ENCODE results near the gene GGT7.
"Not testable (repeated sequence)": the region's sequence is repeated elsewhere in the genome, so short reads cannot be mapped to it uniquely, and the experiment has no call there.

GGT7 gene

DNA sequence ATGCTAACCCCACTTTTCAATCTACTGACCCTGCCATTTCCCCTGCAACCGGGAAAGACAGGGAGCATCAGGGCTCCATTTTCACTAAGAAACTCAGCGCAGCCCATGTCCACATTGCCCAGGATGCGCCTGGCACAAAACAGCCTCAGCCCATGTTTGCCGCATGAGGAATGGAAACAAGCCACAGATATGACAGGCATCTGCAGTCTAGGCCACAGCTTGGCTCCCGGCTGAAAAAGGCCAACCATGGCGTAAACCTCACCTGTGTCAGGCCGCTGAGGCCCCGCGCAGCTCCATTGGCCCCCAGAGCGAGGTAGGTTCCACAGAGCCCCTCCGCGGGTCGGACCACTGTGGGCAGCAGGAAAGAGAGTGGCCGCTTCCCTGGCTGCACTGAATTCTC is 21.7 kb downstream of the GGT7 start:
- no peak overlapping the region for H3K4me3 ChIP-seq (ENCODE audit: low read depth, low read length)

DNA sequence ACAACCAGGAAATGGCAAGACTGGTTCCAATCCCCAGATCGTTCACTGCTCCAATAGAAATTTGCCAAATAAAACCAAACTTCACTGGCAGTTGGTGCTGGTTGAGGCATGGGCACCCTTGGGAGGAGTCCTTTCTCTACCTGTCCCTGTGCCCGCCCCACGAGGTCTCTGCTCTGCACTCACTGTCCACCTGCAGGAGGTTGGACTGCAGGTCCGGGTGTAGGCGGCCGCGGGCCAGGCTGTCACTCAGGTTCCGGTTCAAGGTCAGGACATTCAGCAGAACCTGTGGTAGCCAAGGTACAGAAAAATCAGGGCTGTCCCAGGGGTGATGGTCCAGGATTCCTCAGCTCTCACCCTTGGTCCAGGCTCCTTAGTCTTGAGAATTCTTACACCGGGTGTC is 22.9 kb downstream of the GGT7 start:
- H3K4me3 ChIP-seq (ENCODE audit: low read depth, low read length), result no peak overlapping the region

DNA sequence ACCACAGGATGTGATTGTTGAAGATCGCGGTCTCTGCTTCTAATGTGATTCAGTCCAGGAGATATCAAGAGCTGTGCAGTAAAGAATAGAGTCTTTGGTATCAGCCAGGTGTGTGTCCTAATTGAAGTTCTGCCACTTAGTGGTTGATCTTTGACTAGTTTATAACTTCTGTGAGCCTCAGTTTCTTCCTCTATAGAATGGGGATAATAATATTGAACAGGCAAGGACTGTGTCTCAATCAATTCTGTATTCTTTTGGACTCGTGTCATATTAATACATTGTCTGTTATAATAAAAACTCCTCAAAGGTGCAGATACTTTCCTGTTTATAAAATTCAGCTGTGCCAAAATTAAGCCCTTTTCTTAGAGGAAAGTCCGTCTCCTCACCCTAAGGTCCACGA is 24.1 kb downstream of the GGT7 start:
- H3K4me3 ChIP-seq (ENCODE audit: low read depth, low read length), result no peak overlapping the region

DNA sequence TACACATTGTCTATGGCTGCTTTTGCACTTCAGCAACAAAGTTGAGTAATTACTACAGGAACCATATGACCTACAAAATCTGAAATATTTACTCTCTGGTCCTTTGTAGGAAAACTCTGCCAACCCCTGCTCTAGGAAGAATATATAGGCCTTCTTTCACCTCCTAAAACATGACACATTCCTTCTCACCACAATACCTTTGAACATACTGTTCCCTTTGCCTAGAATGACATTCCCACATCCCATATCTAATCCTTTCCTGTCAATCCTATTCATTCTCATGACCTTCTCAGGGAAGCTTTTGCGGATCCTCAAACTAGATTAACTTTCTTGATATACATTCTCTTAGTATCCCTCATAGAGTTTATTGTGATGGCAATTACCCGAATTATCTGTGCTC is 29.2 kb downstream of the GGT7 start:
- no peak overlapping the region for H3K4me3 ChIP-seq (ENCODE audit: low read depth, low read length)

DNA sequence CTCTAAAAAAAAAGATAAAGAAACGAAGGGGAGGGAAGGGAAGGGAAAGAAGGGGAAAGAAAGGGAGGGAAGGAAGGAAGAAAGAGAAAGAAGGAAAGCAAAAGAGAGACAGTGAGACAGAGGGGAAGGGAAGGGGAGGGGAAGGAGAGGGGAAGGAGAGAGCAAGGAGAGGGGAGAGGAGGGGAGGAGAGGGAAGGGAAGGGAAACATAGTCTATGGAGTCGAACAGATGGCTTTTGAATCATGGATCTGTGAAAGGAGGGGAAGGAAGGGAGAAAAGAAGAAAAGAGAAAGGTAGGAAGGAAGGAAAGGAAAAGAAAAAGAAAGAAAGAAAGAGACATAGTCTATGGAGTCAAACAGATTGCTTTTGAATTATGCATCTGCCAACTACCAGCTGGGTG is 30.5 kb downstream of the GGT7 start:
- no peak overlapping the region for H3K4me3 ChIP-seq (ENCODE audit: low read depth, low read length)

DNA sequence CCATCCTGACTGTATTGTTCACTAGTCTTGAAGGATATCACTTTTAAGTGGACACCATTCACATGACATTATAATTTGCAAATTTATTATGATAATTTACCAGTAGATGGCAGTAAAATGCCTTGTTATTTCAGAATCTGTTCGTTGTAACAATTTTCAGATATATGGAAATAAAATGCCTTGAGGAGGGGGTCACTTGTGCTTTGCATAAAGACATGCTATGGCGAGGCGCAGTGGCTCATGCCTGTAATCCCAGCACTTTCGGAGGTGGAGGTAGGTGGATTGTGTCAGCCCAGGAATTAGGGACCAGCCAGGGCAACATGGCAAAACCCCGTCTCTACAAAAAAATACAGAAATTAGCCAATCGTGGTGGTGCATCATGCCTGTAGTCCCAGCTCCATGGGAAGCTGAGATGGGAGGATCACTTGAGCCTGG is 38.2 kb downstream of the GGT7 start:
- H3K4me3 ChIP-seq (ENCODE audit: low read depth, low read length), result no peak overlapping the region

DNA sequence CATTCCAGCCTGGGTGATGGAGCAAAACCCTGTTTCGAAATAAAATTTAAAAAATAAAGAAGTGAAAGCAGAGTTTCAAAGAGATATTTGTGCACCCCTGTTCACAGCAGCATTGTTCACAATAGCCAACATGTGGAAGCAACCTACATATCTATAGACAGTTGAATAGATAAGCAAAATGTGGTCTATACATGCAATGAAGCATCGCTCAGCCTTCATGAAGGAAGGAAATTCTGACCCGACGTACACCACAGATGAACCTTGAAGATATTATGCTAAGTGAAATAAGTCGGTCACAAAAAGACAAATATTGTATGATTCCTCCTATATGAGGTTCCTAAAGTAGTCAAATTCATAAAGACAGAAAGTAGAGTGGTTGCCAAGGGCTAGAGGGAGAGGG is 40.7 kb downstream of the GGT7 start:
- no peak overlapping the region for H3K4me3 ChIP-seq (ENCODE audit: low read depth, low read length)

DNA sequence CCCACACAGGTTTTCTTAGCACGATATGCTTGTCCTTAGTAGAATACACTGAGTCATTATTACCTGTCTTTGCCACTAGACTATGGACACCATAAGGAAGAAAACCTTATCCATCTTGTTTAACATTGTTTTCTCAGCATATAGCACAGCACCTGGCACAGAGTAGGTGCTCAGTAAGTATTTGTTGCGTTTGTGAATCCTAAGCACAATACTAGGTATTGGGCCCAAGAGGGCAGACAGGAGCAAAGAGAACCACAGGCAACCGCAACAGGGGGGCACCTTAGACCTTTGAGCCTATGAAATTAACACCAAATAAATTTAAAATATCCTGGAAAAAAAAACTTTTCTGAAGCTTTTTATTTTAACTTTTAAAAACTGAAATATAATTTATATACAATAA is 43.5 kb downstream of the GGT7 start:
- no peak overlapping the region for H3K4me3 ChIP-seq (ENCODE audit: low read depth, low read length)

DNA sequence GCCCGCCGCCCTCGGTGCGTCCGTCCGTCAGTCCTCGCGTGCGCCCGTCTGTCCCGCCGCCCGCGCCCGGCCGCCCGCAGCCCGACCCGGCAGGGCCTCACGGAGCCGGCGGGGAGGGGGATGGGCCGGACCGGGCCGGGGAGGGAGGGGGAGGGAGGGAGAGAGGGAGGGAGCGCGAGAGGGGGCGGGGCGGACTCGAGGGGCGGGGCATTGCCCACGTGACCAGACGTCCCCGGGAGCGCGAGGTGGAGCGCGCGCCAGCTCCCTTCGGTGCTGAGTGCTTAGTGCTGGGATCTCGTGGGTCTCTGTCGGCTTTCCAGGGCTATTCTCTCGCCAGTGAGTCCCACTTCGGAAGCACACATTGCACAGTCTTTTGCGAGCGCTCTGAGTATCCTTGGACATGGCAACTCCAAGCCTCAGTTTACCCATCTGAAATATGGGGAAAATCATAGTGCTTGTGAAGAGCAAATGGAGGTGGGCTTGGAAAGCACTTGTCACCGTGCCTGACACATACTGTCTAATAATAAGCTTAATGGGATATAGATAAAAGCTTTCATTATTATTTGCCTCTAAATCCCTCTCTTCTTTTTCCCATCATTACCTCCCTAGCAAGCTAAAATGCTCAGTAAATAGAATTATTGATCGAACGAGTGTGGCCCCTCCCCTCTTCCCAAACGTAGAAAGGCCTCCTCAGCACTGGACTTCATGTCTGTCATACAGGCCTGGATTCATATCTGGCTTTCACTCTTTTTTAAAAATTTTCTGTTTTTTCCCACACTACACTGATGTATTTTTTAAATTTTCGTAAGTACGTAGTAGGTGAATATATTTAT is 46.9 kb downstream of the GGT7 start, which contains the start of gene NCOA6:
Gene NCOA6, minus strand, starts transcription at position 122 of the 833 bp plus-strand sequence. CDS start 43,296 bp downstream, outside the sequence.
- peak within 1 kb of the TSS; percentile 65 for H3K4me3 ChIP-seq (ENCODE audit: low read depth, low read length)

DNA sequence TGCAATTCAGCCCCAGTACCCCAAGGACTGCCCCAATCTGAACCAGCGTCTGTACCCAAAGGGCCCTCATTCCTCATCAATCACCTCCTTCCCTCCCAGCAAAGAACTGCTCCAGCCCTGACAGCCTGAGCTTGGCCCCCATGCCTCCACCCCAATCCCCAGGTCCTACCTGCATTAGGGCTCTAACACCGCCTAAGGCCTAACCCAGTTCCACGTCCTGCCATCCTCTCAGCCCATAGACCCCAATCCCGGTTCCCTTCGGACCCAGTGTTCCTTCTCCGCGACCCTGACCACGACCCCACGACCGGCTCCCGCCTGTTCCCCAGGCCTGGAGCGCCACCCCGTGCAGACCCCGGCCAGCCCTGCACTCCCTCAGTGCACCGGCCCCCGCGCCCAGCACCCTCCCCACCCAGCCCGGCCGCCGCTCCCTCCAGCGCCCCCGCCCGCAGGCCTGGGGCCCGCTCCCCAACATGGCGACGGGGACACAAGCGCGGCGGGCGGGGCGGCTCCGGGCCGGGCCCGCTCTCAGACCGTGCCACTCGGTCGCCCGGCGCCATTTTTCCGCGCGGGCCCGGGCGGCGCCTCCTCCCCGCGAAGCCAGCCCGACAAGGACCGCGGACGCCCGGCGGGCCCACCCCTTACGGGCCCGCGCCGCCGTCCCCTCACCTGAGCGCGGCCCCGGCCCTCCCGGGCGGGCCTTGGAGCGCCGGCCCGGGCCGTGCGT is 47.7 kb downstream of the GGT7 start:
- peak overlapping the region; percentile 65 for H3K4me3 ChIP-seq (ENCODE audit: low read depth, low read length)

DNA sequence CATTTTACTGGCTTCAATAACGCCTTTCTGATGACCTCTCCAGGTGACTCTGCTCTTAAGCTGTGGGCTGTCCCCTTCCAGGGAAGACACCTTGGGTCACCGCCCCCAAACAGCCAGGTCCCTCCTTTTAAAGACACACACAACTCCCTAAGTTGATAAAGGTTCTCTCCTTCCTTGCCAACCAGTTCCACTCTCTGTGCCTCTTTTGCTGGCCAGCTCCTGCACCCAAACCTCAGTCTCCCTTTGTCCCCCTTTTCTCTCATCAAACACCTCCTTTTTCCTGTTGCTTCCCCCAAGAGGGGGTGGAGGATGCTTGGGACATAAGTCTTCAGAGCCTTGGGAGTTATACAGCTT is 48.2 kb downstream of the GGT7 start:
- peak overlapping the region; percentile 65 for H3K4me3 ChIP-seq (ENCODE audit: low read depth, low read length)

DNA sequence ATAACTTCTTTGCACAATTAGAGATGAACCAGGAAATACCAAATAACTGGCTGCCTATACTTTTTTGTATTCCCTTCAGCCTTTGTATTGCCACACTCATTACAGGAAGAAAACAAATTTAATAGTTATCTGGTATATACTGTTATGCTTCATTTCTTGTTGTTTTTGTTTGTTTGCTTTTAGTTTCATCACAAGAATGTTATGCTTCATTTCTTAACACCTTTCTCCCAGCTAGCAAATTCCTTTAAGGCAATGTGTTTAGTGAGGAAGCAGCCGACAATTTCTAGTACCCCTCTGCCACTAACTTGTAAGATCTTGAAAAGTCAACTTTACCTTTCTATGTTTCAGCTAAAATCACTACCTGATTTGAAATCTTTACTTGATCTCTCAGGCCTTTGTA is 48.6 kb downstream of the GGT7 start:
- H3K4me3 ChIP-seq (ENCODE audit: low read depth, low read length), result peak overlapping the region; percentile 65

DNA sequence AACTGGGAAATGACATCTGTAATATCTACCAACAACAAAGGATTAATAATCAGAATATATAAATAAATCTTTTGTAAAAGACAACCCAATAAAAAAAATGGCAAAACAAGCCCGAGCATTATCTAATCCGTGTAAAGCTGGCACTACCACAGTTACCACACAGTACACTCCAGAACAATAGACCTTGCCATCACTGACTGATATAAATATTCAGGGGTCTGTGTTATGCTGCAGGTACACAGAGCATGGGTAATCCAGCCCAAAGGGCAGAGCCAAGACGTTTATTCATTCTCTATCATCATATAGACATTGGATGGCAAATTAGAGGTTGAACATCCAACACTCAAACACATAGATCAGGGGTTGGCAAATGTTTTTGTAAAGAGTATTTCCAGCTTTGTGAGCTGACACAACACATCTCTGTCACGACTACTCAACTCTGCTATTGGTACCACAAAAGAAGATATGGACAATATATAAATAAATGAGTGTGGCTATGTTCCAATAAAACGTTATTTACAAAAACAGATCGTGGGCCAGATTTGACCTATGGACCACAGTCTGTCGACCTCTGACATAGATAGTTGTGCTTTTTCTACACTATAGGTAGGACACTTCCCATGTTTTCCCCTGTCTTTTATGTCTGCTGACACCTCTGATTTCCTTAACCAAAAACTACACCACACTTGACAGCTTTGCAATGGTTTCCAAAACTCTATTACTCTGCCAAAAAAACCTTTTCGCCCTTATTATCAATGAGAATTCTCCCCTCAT is 51.7 kb downstream of the GGT7 start:
- no peak overlapping the region for H3K4me3 ChIP-seq (ENCODE audit: low read depth, low read length)

DNA sequence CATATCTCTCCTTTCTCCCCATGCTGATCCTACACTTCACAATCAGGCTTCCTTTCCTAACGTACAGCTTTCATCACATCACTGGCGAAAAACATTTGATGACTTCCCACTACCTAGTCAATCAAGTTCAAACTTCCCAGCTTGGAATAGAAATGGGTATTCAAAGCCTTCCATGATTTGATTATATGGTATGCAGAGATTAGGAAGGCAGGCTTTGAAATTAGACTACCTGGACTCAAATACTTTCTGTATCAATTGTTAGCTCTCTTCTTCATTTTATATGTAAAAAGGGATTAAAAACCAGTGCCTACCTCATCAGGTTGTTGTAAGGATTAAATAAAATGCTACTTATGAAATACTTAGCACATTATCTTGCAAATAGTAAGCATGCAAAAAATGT is 54.9 kb downstream of the GGT7 start:
- no peak overlapping the region for H3K4me3 ChIP-seq (ENCODE audit: low read depth, low read length)

DNA sequence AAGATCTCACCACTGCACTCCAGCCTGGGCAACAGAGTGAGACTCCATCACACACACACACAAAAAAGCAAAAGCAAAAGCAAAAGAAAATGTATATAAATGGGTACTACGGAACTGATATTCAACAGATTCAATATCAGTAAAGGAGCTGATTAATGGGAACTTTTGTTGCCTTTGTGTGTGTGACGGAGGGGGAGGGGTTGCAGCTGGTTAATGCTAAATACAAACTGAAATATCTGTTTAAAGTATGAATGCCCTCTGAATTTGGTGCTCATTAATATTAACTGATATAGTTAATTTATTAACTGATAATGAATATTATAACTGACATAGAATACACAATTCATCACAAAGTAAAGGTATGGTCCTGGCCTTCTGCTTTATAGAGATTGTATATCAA is 55.6 kb downstream of the GGT7 start:
- H3K4me3 ChIP-seq (ENCODE audit: low read depth, low read length), result no peak overlapping the region

DNA sequence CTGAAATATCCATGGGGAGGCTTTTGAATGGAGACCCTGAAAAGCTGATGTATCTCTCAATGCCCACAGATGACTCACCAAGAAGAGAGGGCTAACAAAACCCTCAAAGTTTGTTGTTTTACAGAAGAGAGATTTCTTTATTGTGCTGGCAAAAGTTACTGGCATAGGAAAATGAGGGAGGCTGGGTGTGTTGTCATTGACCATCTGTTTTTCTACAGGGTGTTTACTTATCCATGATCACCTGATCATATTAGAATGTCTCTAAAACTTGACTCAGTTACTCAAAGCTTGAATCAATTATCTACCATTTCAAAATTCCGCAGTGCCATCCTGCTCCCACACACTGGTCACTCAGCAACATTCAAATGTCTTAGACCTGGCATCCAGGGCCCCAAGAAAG is 57.0 kb downstream of the GGT7 start:
- H3K4me3 ChIP-seq (ENCODE audit: low read depth, low read length), result no peak overlapping the region

DNA sequence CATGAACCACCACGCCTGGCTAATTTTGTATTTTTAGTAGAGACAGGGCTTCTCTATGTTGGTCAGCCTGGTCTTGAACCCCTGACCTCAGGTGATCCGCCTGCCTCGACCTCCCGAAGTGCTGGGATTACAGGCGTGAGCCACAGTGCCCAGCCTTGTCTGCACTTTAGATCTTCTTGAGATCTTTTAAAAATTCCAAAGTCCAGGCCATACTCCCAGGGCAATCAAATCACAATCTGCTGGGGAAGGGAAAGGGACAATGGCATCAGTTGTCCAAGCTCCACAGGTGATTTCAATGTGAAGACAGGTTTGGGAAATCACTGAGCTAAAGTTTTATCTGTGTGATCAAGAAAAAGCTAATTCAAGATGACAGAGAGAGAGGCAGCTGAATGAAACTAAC is 64.1 kb downstream of the GGT7 start:
- no peak overlapping the region for H3K4me3 ChIP-seq (ENCODE audit: low read depth, low read length)

DNA sequence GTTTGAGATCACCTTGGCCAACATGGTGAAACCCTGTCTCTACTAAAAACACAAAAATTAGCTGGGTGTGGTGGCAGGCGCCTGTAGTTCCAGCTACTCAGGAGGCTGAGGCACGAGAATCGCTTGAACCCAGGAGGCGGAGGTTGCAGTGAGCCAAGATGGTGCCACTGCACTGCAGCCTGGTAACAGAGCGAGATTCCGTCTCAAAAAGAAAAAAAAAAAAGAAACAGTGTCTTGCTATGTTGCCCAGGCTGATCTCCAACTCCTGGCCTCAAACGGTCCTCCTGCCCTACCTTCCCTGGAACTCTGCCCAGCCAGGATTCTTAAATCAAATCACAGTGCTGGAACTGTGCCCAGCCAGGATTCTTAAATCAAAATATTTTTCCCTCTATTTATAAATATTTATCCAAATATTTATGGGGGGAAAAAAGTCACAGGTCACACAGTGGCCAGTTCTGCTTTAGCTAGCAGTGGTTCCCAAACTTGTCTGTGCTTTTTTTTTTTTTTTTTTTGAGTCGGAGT is 64.7 kb downstream of the GGT7 start:
- not testable (repeated sequence) for H3K4me3 ChIP-seq (ENCODE audit: low read depth, low read length)

DNA sequence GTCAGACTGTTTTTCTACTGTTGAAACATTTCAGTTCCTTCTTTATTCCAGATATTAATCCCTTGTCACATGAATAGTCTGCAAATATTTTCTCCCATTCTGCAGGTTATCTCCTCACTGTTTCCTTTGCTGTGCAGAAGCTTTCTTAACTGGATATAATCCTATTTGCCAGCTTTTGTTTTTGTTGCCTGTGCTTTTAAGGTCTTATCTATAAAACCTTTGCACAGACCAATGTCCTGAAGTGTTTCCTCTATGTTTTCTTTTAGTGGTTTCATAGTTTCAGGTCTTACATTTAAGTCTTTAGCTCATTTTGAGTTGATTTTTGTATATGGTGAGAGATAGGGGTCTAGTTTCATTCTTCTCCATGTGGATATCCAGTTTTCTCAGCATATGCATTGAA is 66.4 kb downstream of the GGT7 start:
- H3K4me3 ChIP-seq (ENCODE audit: low read depth, low read length), result no peak overlapping the region

DNA sequence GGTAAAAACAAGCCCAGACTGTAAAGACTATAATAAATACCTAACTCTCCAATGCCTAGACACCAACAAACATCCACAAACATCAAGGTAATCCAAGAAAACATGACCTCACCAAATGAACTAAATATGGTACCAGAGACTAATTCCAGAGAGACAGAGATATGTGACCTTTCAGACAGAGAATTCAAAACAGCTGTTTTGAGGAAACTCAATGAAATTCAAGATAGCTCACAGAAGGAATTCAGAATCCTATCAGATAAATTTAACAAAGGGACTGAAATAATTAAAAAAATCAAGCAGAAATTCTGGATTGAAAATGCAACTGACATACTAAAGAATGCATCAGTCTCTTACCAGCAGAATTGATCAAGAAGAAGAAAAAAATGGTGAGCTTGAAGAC is 73.8 kb downstream of the GGT7 start:
- H3K4me3 ChIP-seq (ENCODE audit: low read depth, low read length), result no peak overlapping the region

DNA sequence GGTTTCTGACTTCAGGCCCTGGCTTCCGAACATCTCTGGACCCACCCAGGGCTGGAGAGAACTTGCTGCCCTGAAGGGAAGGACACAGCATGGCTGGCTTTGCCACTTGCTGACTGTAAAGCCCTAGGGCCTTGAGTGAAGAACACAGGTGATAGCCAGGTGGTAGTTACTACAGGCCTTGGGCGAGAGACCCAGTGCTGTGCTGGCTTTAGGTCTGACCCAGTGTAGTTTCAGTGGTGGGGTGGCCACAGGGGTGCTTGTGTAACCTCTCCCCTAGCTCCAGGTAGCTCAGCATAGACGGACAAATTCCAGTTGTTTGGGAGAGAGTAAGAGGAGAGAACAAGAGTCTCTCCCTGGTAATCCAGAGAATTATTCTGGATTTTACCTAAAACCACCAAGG is 74.3 kb downstream of the GGT7 start:
- no peak overlapping the region for H3K4me3 ChIP-seq (ENCODE audit: low read depth, low read length)

All from iPS-11a (cell line).